Suprapubic skin (tissue), 3 donors: ENCODE data around the gene ABCC6.
"Not testable (repeated sequence)": the region's sequence is repeated elsewhere in the genome, so short reads cannot be mapped to it uniquely, and the experiment has no call there.

Experiments
- EP300 ChIP-seq: sonication (generic); formaldehyde crosslinking; IDR thresholded peaks from one replicate; pipeline ENCODE4 v1.6.1; 2017; ENCODE audit warnings: antibody characterized with exemption
- TF ChIP-seq, protein P1 (sequence below), 2 donors: fragments of 200-600 bp in 1 of 2; fragments of 450-650 bp in 1 of 2; sonication (generic) in 1 of 2; IDR thresholded peaks; one replicate each; pipeline ENCODE4 v1.5.1; 2016 to 2019; ENCODE audit warnings: antibody characterized with exemption in 2 of 2, mild to moderate bottlenecking in 1 of 2, moderate library complexity in 1 of 2

DNA sequence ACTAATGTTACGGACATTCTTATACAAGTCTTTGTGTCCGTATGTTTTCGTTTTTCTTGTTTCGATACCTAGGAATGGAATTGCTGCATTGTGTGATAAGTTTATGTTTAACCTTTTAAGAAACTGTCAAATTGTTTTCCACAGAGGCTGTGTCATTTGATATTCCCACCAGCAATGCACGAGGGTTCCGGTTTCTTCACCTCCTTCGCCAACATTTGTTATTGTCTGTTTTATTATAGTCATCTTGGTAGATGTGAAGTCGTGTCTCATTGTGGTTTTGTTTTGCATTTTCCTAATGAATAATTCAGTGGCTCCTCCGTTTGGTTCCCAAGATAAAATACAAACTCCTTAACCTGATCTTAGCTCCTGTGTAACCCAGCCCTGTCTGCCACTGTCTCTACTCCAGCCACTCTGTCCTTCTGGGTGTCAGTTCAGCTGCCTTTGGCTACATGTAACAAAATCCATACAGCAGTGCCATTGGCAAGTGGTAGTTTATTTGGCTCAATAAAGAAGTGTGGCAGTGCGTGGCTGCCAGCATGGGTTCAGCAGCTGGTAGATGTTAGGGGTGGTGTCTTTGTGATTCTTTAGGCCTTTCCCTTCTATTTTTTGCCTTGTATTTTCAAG is 45.0 kb upstream of the ABCC6 start:
- TF ChIP-seq, protein P1, sequence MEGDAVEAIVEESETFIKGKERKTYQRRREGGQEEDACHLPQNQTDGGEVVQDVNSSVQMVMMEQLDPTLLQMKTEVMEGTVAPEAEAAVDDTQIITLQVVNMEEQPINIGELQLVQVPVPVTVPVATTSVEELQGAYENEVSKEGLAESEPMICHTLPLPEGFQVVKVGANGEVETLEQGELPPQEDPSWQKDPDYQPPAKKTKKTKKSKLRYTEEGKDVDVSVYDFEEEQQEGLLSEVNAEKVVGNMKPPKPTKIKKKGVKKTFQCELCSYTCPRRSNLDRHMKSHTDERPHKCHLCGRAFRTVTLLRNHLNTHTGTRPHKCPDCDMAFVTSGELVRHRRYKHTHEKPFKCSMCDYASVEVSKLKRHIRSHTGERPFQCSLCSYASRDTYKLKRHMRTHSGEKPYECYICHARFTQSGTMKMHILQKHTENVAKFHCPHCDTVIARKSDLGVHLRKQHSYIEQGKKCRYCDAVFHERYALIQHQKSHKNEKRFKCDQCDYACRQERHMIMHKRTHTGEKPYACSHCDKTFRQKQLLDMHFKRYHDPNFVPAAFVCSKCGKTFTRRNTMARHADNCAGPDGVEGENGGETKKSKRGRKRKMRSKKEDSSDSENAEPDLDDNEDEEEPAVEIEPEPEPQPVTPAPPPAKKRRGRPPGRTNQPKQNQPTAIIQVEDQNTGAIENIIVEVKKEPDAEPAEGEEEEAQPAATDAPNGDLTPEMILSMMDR (IDR thresholded peaks at IDR 0.05): not testable (repeated sequence)
- not testable (repeated sequence) for TF ChIP-seq EP300
